ENCODE results near the gene ZNF385B. TPM values are rescaled to one million over a fixed set of nuclear protein-coding genes. Genes with fewer than 3 reads are reported as not detected.

The ZNF385B gene
- total RNA-seq, 2 experiments from 2014 or later, result 113 to 178 TPM

- Histone ChIP-seq H3K9me3 (ENCODE audit: low read length) (no peaks in the 10 kb centered on the region), H3K79me2 (ENCODE audit: insufficient read depth, low read depth, low read length) (no peaks in the 10 kb centered on the region), H3K27ac (ENCODE audit: low read depth, low read length, poor library complexity, severe bottlenecking) (no peak overlapping the region), H3K9me2 (ENCODE audit: insufficient read depth, low read length) (no peaks in the 10 kb centered on the region), H3K4me3 (ENCODE audit: low read depth, low read length, poor library complexity, severe bottlenecking) (no peak overlapping the region), H3K36me3 (ENCODE audit: insufficient read depth, low read length) (peaks cover 32% of the 10 kb centered on the region), H3K4me2 (ENCODE audit: low read length) (no peak overlapping the region), H2AFZ (ENCODE audit: low read length) (no peak overlapping the region), H4K20me1 (ENCODE audit: insufficient read depth, low read length) (no peaks in the 10 kb centered on the region), H3K4me1 (ENCODE audit: insufficient read depth, low read length, poor library complexity, severe bottlenecking) (no peaks in the 10 kb centered on the region)
- intact Hi-C loops (cut with micrococcal nuclease; ENCODE audit: unreplicated experiment), result no loop called here
- BruUV-seq (replicated peaks), result no TSS peak
- no peak for TF ChIP-seq EZH2phosphoT487 (IDR thresholded peaks at IDR 0.05; ENCODE audit: borderline replicate concordance, low read depth, low read length)
- TF ChIP-seq CTCF (conservative IDR thresholded peaks at IDR 0.05; ENCODE audit: low read length), result no peak
- POLR2A ChIA-PET, result interaction anchor here (0.7 to 0.8 kb wide), 2 partner anchors 14 to 1035 kb away, joined by 3 to 4 read pairs; no protein-coding TSS in a partner anchor
- CTCF ChIA-PET (ENCODE audit: unreplicated experiment), result no interaction called here
- DNase-seq (ENCODE audit: low spot score), result no peak
These were observed 311.2 kb downstream of the ZNF385B start for GRCh38 chr2:179550214-179550613.

DNA sequence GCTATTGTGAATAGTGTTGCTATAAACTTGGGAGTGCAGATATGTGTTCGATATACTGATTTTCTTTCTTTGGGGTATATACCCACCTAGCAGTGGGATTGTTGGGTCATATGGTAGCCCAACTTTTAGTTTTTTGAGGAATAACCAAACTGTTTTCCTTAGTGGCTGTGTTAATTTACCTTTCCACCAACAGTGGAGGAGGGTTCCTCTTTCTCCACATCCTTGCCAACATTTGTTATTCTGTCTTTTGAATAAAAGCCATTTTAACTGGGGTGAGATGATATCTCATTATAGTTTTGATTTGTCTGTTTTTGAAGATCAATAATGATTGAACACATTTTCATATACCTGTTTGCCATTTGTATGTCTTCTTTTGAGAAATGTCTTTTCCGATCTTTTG, 314.8 kb downstream of the ZNF385B start:
- Histone ChIP-seq H3K79me2 (ENCODE audit: insufficient read depth, low read depth, low read length) (no peaks in the 10 kb centered on the region), H3K36me3 (ENCODE audit: insufficient read depth, low read length) (peaks cover 60% of the 10 kb centered on the region), H3K9me3 (ENCODE audit: low read length) (no peaks in the 10 kb centered on the region), H3K27ac (ENCODE audit: low read depth, low read length, poor library complexity, severe bottlenecking) (no peak overlapping the region), H3K4me3 (ENCODE audit: low read depth, low read length, poor library complexity, severe bottlenecking) (no peak overlapping the region), H3K4me2 (ENCODE audit: low read length) (no peak overlapping the region), H3K4me1 (ENCODE audit: insufficient read depth, low read length, poor library complexity, severe bottlenecking) (no peaks in the 10 kb centered on the region), H3K9me2 (ENCODE audit: insufficient read depth, low read length) (no peaks in the 10 kb centered on the region), H4K20me1 (ENCODE audit: insufficient read depth, low read length) (no peaks in the 10 kb centered on the region), H2AFZ (ENCODE audit: low read length) (no peak overlapping the region)
- no peak for TF ChIP-seq EZH2phosphoT487 (IDR thresholded peaks at IDR 0.05; ENCODE audit: borderline replicate concordance, low read depth, low read length)
- TF ChIP-seq CTCF (conservative IDR thresholded peaks at IDR 0.05; ENCODE audit: low read length), result no peak
- DNase-seq (ENCODE audit: low spot score), result no peak
- no TSS peak for BruUV-seq (replicated peaks)
- intact Hi-C loops (cut with micrococcal nuclease; ENCODE audit: unreplicated experiment), result no loop called here
- ChIA-PET POLR2A (interaction anchor here (0.7 kb wide), 1 partner anchor 25 kb away, joined by 3 read pairs; no protein-coding TSS in a partner anchor), CTCF (ENCODE audit: unreplicated experiment) (no interaction called here)

DNA sequence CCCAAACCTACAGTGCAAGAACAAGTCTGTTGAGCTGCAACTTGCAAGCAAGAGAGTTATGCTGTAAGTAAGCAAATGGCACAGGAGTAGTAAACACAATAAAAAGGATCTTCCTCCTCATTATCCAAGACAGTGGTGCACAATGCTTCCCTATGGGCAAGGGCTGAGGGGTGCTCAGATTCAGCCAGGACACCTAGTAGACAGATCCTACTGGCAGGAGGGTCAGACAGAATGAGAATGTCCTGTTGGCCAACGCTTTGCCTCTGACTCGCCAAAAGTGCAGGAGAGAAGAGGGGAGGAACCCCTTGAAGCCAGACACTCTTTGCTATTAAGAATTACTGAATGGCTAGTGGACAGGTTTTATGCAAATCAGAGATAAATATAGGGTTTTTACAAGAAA, 316.4 kb downstream of the ZNF385B start:
- no peak overlapping the region for H3K4me3 ChIP-seq (ENCODE audit: low read depth, low read length, poor library complexity, severe bottlenecking)
- peaks cover 63% of the 10 kb centered on the region for H3K36me3 ChIP-seq (ENCODE audit: insufficient read depth, low read length)
- CTCF ChIA-PET (ENCODE audit: unreplicated experiment), result no interaction called here
- no peak overlapping the region for H2AFZ ChIP-seq (ENCODE audit: low read length)
- intact Hi-C loops (cut with micrococcal nuclease; ENCODE audit: unreplicated experiment), result no loop called here
- TF ChIP-seq EZH2phosphoT487 (IDR thresholded peaks at IDR 0.05; ENCODE audit: borderline replicate concordance, low read depth, low read length) (no peak), CTCF (conservative IDR thresholded peaks at IDR 0.05; ENCODE audit: low read length) (no peak)
- POLR2A ChIA-PET, result no interaction called here
- no peaks in the 10 kb centered on the region for H4K20me1 ChIP-seq (ENCODE audit: insufficient read depth, low read length)
- no peaks in the 10 kb centered on the region for H3K9me3 ChIP-seq (ENCODE audit: low read length)
- H3K4me2 ChIP-seq (ENCODE audit: low read length), result no peak overlapping the region
- no peaks in the 10 kb centered on the region for H3K4me1 ChIP-seq (ENCODE audit: insufficient read depth, low read length, poor library complexity, severe bottlenecking)
- no TSS peak for BruUV-seq (replicated peaks)
- no peaks in the 10 kb centered on the region for H3K79me2 ChIP-seq (ENCODE audit: insufficient read depth, low read depth, low read length)
- DNase-seq (ENCODE audit: low spot score), result no peak
- no peak overlapping the region for H3K27ac ChIP-seq (ENCODE audit: low read depth, low read length, poor library complexity, severe bottlenecking)
- H3K9me2 ChIP-seq (ENCODE audit: insufficient read depth, low read length), result no peaks in the 10 kb centered on the region

Measured in OCI-LY7 (cell line).